K562 (cell line): Measurements from ENCODE around the gene ALK. TPM values are rescaled to one million over a fixed set of nuclear protein-coding genes. Genes with fewer than 3 reads are reported as not detected.
A peak's percentile ranks its signal among the peaks of the same experiment; 100 is the strongest.

Experiments used
- ATAC-seq: fragments of 200-7000 bp; cut with Tn5 transposase; 3 replicates; pipeline ENCODE4 v1.9.1; 2020; ENCODE audit warnings: moderate library complexity
- BruUV-seq: library from RNA; stranded (reverse); fragments of 400-500 nt; replicated peaks from 2 replicates; lab custom pipeline; 2021; lab: Mats Ljungman, UMichigan
- CTCF ChIA-PET: fragments of 300-600 bp; formaldehyde crosslinking; extraction: SDS; loops from one replicate; lab custom pipeline; 2021; ENCODE audit warnings: low intra/inter-chr PET ratio; lab: Yijun Ruan, JAX
- POLR2A ChIA-PET: fragments of 300-600, 350-650 bp; sonication (Branson Sonifier 250); formaldehyde crosslinking; extraction: SDS; loops from one replicate; lab custom pipeline; 2021; ENCODE audit warnings: antibody characterized with exemption, inconsistent platforms; lab: Yijun Ruan, JAX
- DNase-seq, 4 experiments: peaks; one replicate each; pipeline versions ENCODE4 v3.0.0 to v3.0.0-alpha.2; 2011 to 2018; ENCODE audit warnings: low spot score in 3 of 4, mixed read lengths in 3 of 4; ENCODE audit errors: extremely low read depth in 1 of 4
- FAIRE-seq: peaks from 2 replicates; lab custom pipeline; 2011; peaks lifted over from hg19 to GRCh38; lab: Jason Lieb, UNC
- H2AFZ ChIP-seq: 2 replicates; pipeline ENCODE4 v1.6.0; 2011; ENCODE audit warnings: low read depth, low read length, control low read depth, inconsistent platforms
- H3K27ac ChIP-seq: fragments of 200-600 bp; 3 replicates; pipeline ENCODE4 v1.8.0; 2011; ENCODE audit warnings: low read depth, mild to moderate bottlenecking, control low read depth, inconsistent platforms, low read length, moderate library complexity, mixed read lengths; ENCODE audit errors: extremely low read depth
- H3K27me3 ChIP-seq, 2 experiments: fragments of 300-600 bp in 1 of 2; 2 replicates in 1 of 2; 3 replicates in 1 of 2; pipeline versions ENCODE4 v1.6.0 to v1.8.0; 2011; ENCODE audit warnings: inconsistent platforms in 2 of 2, low read length in 2 of 2, mild to moderate bottlenecking in 1 of 2, mixed read lengths in 1 of 2, moderate library complexity in 1 of 2; ENCODE audit not compliant: control insufficient read depth in 2 of 2, insufficient read depth in 2 of 2
- H3K36me3 ChIP-seq: fragments of 300-600 bp; 3 replicates; pipeline ENCODE4 v1.8.0; 2011; ENCODE audit warnings: mild to moderate bottlenecking, low read length, inconsistent platforms; ENCODE audit not compliant: control insufficient read depth, insufficient read depth
- H3K4me1 ChIP-seq, 2 experiments: fragments of 200-600 bp in 1 of 2; replicated peaks in 1 of 2; 2 replicates in 1 of 2; 3 replicates in 1 of 2; pipeline versions ENCODE4 v1.5.1 to v1.8.0; 2011; ENCODE audit warnings: inconsistent platforms in 2 of 2, low read length in 2 of 2, mild to moderate bottlenecking in 1 of 2, mixed read lengths in 1 of 2, moderate library complexity in 1 of 2; ENCODE audit not compliant: control insufficient read depth in 2 of 2, insufficient read depth in 2 of 2
- H3K4me2 ChIP-seq: 2 replicates; pipeline ENCODE4 v1.6.1; 2011; ENCODE audit warnings: low read length, control low read depth, inconsistent platforms, mixed read lengths; ENCODE audit not compliant: insufficient read depth
- H3K4me3 ChIP-seq: fragments of 200-600 bp; sonication (generic), shearing (Covaris generic); 2 replicates; pipeline ENCODE4 v1.5.1; 2016; ENCODE audit warnings: control low read depth, inconsistent platforms
- H3K79me2 ChIP-seq: fragments of 200-600 bp; 3 replicates; pipeline ENCODE4 v1.8.0; 2011; ENCODE audit warnings: low read length, inconsistent platforms; ENCODE audit not compliant: control insufficient read depth, insufficient read depth
- H3K9ac ChIP-seq, 2 experiments: 2 replicates each; pipeline versions ENCODE4 v1.6.0 to v1.6.1; 2011; ENCODE audit warnings: low read depth in 2 of 2, low read length in 2 of 2, control low read depth in 1 of 2, inconsistent platforms in 1 of 2, mild to moderate bottlenecking in 1 of 2, mixed read lengths in 1 of 2; ENCODE audit not compliant: insufficient read depth in 1 of 2
- H3K9me1 ChIP-seq: one replicate; pipeline ENCODE4 v1.6.0; 2011; ENCODE audit warnings: inconsistent platforms, mild to moderate bottlenecking, low read length, moderate library complexity; ENCODE audit not compliant: control insufficient read depth, insufficient read depth
- H3K9me3 ChIP-seq: replicated peaks from 2 replicates; pipeline ENCODE4 v1.5.1; 2011; ENCODE audit warnings: low read depth, low read length, inconsistent platforms; ENCODE audit not compliant: control insufficient read depth, insufficient read depth
- H4K20me1 ChIP-seq: replicated peaks from 2 replicates; pipeline ENCODE4 v1.6.1; 2011; ENCODE audit warnings: low read length, inconsistent platforms, mixed read lengths; ENCODE audit not compliant: control insufficient read depth, insufficient read depth
- CSDE1 ChIP-seq, 2 experiments: fragments of 450-650 bp; IDR thresholded peaks; 2 replicates each; pipeline ENCODE4 v1.6.1; 2016; ENCODE audit warnings: mild to moderate bottlenecking in 1 of 2
- MTA2 ChIP-seq: fragments of 450-650 bp; IDR thresholded peaks from 2 replicates; pipeline ENCODE4 v1.6.1; 2016; ENCODE audit warnings: low read depth
- NFIC ChIP-seq: fragments of 450-650 bp; IDR thresholded peaks from 2 replicates; pipeline ENCODE4 v1.6.1; 2017; ENCODE audit warnings: mild to moderate bottlenecking, inconsistent platforms
- OTX1 ChIP-seq: fragments of 450-650 bp; formaldehyde crosslinking; IDR thresholded peaks from 2 replicates; pipeline ENCODE4 v1.4.0; 2022; ENCODE audit warnings: mild to moderate bottlenecking
- POLR2AphosphoS5 ChIP-seq: IDR thresholded peaks from 2 replicates; pipeline ENCODE4 v1.6.1; 2011; ENCODE audit warnings: mild to moderate bottlenecking, low read depth, low read length, moderate library complexity; ENCODE audit not compliant: control insufficient read depth, insufficient read depth
- SLC30A9 ChIP-seq: fragments of 250-450 bp; sonication (Bioruptor Pico); IDR thresholded peaks from 2 replicates; pipeline ENCODE4 v1.8.0; 2022; ENCODE audit warnings: mild to moderate bottlenecking, moderate library complexity
- WGBS: fragments of 100-300 bp; shearing (Covaris generic); methylation state at CpG from one replicate; pipeline ENCODE4 v1.1.6; 2016; ENCODE audit warnings: low coverage, mixed read lengths; ENCODE audit not compliant: insufficient coverage; ENCODE audit errors: missing lambda C conversion rate; 5-methylcytosine and 5-hydroxymethylcytosine counted together
- in situ Hi-C: fragments of 300-500 bp; cut with MboI; formaldehyde crosslinking; loops from 4 replicates; pipeline ENCODE4 v1.15.0; 2018; ENCODE audit warnings: inconsistent platforms, mixed read lengths
- intact Hi-C: fragments of 100-400 bp; cut with micrococcal nuclease; formaldehyde crosslinking; loops from 2 replicates; pipeline ENCODE4 v1.14.2; 2022
- polyA plus RNA-seq, 8 experiments: library from polyadenylated mRNA; depleted of rRNA in 4 of 8; stranded (reverse) in 5 of 8; unstranded in 3 of 8; fragments of >200 nt; fragmentation: Nextera tagmentation in 2 of 8; fragmentation: Illumina TruSeq in 1 of 8; extraction: Ambion mirVana in 2 of 8; extraction: Trizol in 1 of 8; gene quantifications; 2 replicates each; pipeline versions ENCODE4 v1.2.1 to v1.2.3, GENCODE V29; 2011 to 2014; ENCODE audit warnings: inconsistent platforms in 1 of 8, missing spikeins in 1 of 8
- total RNA-seq, 7 experiments: library from RNA; depleted of rRNA in 6 of 7; stranded (reverse); fragments of >200 nt in 6 of 7; fragmentation: Illumina TruSeq in 2 of 7; extraction: Trizol in 2 of 7; gene quantifications; 2 replicates each; pipeline versions ENCODE4 v1.2.1 to v1.2.3, GENCODE V29; 2011 to 2021; ENCODE audit warnings: low replicate concordance in 1 of 7
- TF ChIP-seq, protein P1 (sequence below): fragments of 250-450 bp; sonication (Bioruptor Pico); IDR thresholded peaks from 2 replicates; pipeline ENCODE4 v1.5.0; 2020; ENCODE audit warnings: mild to moderate bottlenecking
- TF ChIP-seq, protein P2 (sequence below), 2 experiments: fragments of 200-800 bp in 1 of 2; sonication (Bioruptor generic) in 1 of 2; sonication (generic) in 1 of 2; formaldehyde crosslinking in 1 of 2; IDR thresholded peaks in 1 of 2; conservative IDR thresholded peaks in 1 of 2; 2 replicates each; pipeline versions ENCODE4 v1.5.0 to v1.6.1; 2016 to 2020; ENCODE audit warnings: missing compliant biosample characterization in 1 of 2, missing genetic modification characterization in 1 of 2, missing genetic modification reagents in 1 of 2

The ALK gene
- total and polyA plus RNA-seq, 9 of the 15 experiments (the other 6 are each of a cell fraction or from before 2014, with no cell fraction given), result not detected

DNA sequence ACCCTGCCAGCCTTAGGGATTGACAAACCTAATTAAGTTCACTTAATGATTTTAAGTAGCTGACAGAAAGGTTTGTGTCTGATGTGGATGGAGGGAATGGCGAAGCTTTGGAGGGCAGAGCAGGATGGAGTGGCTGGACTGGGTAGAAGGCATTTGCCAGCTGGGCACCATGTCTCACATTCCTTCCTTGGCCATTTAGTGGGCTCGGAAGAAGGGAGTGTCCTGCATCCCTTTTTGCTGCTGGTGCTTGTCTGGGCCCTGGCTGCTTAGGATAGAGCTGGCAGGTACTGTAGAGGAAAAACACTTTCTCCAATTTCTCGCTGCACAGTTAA is 639.5 kb downstream of the ALK start (continued):
- TF ChIP-seq, protein P1, sequence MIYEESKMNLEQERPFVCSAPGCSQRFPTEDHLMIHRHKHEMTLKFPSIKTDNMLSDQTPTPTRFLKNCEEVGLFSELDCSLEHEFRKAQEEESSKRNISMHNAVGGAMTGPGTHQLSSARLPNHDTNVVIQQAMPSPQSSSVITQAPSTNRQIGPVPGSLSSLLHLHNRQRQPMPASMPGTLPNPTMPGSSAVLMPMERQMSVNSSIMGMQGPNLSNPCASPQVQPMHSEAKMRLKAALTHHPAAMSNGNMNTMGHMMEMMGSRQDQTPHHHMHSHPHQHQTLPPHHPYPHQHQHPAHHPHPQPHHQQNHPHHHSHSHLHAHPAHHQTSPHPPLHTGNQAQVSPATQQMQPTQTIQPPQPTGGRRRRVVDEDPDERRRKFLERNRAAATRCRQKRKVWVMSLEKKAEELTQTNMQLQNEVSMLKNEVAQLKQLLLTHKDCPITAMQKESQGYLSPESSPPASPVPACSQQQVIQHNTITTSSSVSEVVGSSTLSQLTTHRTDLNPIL (CRISPR knock-in tag), result no peak
- TF ChIP-seq OTX1 (CRISPR knock-in tag) (no peak), MTA2 (no peak), POLR2AphosphoS5 (no peak), CSDE1 (IDR thresholded peaks at IDR 0.05) (no peak)
- TF ChIP-seq, all 486 proteins: peak for 0

DNA sequence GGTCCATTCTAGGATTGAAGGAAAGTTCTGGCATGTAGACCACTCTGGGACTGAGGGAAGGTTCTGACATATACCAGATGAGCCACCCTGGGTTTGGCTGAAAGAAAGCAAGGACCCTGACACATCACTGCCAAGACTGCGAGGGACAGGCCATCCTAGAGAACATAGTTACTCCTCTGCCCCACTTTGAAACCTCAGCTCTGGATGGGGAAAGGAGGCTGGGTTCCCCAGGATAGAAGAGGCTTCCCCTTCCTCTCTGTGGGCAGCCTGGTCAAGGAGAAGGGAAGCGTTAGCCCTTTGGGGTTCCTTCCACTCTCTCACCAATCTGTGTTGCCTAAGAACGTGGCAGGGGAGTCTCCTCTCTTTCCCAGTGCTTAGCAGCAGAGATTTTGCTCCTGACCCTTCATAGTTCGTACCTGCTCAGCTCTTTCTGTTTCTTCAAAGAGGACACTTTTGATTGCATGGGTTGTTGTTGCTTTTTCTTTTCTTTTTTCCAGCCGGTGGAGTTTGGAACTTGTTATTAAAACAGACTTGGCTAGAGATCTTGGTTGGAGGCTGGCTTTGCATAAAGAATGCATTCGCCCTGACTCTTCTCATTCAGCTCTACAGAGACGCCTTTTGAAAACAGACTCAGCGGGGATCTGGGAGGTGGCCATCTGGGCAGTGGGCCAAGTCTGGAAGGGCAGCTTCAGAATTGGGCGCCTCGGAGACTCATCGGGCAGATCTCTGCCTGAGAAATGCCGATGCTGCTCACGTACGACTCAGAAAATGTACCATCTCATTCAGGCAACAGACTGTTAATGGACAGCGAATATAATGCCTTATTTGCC is 640.1 kb downstream of the ALK start:
- FAIRE-seq, result no peak
- H3K27me3 ChIP-seq, result no peaks in the 10 kb centered on the region; a peak in 1 of 5 replicates

More for the DNA sequence above, 640.1 kb downstream of the ALK start:
- no peaks in the 10 kb centered on the region for H3K79me2 ChIP-seq
- no peak overlapping the region for H3K4me2 ChIP-seq
- no TSS peak for BruUV-seq
- H3K9me3 ChIP-seq, result no peaks in the 10 kb centered on the region
- H3K9me1 ChIP-seq, result no peaks in the 10 kb centered on the region
- H3K36me3 ChIP-seq, result no peaks in the 10 kb centered on the region
- no peaks in the 10 kb centered on the region; the same call in 1 of the 2 replicates for H4K20me1 ChIP-seq
- no peak overlapping the region for H2AFZ ChIP-seq
- H3K4me3 ChIP-seq, result no peak overlapping the region
- POLR2A ChIA-PET, result interaction anchor here (0.6 kb wide), 1 partner anchor 97 kb away, joined by 3 read pairs; no protein-coding TSS in a partner anchor
- 2% methylated on average over 15 of the region's 15 CpGs for WGBS
- intact Hi-C loops, result no loop called here
- H3K27ac ChIP-seq, result no peak overlapping the region
- no peaks in the 10 kb centered on the region for H3K4me1 ChIP-seq
- TF ChIP-seq SLC30A9 (no peak), NFIC (peak; percentile 41)
- TF ChIP-seq, protein P2, sequence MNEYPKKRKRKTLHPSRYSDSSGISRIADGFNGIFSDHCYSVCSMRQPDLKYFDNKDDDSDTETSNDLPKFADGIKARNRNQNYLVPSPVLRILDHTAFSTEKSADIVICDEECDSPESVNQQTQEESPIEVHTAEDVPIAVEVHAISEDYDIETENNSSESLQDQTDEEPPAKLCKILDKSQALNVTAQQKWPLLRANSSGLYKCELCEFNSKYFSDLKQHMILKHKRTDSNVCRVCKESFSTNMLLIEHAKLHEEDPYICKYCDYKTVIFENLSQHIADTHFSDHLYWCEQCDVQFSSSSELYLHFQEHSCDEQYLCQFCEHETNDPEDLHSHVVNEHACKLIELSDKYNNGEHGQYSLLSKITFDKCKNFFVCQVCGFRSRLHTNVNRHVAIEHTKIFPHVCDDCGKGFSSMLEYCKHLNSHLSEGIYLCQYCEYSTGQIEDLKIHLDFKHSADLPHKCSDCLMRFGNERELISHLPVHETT (CRISPR knock-in tag; conservative IDR thresholded peaks at IDR 0.05 in 1 of 2, IDR thresholded peaks at IDR 0.05 in 1 of 2), result no peak
- TF ChIP-seq, all 486 proteins: peak for 1
- in situ Hi-C loops, result no loop called here
- H3K9ac ChIP-seq, result no peak overlapping the region
- CTCF ChIA-PET, result no interaction called here
- ATAC-seq (0 out of 3 replicates have a peak, but pooled peaks have one; percentile 37), DNase-seq (no peak)
